Neural progenitor cell (in vitro differentiated cells): ENCODE data around the gene TBCA.

Experiments
- EZH2 ChIP-seq: fragments of 200-600 bp; sonication (generic); IDR thresholded peaks from 2 replicates; pipeline ENCODE4 v1.6.1; 2017; ENCODE audit warnings: antibody characterized with exemption, mild to moderate bottlenecking, moderate library complexity
- EZH2phosphoT487 ChIP-seq: fragments of 200-600 bp; sonication (generic); IDR thresholded peaks from 2 replicates; pipeline ENCODE4 v1.6.1; 2017; ENCODE audit warnings: antibody characterized with exemption
- TF ChIP-seq, protein P1 (sequence below): fragments of 200-600 bp; sonication (generic); IDR thresholded peaks from 2 replicates; pipeline ENCODE4 v1.5.1; 2017; ENCODE audit warnings: antibody characterized with exemption, mild to moderate bottlenecking

DNA sequence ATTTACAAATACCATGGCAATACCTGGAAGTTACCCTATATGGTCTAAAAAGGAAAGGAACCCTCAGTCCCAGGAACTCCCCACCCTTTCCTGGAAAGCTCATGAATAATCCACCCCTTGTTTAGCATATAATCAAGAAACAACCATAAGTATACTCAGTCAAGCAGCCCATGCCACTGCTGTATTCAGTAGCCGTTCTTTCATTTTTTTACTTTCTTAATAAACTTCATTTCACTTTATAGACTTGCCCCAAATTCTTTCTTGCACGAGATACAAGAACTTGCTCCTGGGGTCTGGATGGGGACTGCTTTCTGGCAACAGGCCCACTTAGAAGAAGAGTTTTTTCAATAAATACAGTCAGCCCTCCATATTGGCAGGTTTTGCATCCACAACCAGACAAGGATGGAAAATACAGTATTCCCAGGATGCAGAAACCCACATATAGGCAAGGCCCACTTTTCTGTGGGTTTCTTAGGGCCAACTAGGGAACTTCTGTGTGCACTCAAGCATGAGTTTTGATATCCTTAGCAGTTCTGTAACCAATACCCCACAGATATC lies 2.8 kb upstream of the TBCA start:
- TF ChIP-seq, protein P1, sequence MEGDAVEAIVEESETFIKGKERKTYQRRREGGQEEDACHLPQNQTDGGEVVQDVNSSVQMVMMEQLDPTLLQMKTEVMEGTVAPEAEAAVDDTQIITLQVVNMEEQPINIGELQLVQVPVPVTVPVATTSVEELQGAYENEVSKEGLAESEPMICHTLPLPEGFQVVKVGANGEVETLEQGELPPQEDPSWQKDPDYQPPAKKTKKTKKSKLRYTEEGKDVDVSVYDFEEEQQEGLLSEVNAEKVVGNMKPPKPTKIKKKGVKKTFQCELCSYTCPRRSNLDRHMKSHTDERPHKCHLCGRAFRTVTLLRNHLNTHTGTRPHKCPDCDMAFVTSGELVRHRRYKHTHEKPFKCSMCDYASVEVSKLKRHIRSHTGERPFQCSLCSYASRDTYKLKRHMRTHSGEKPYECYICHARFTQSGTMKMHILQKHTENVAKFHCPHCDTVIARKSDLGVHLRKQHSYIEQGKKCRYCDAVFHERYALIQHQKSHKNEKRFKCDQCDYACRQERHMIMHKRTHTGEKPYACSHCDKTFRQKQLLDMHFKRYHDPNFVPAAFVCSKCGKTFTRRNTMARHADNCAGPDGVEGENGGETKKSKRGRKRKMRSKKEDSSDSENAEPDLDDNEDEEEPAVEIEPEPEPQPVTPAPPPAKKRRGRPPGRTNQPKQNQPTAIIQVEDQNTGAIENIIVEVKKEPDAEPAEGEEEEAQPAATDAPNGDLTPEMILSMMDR = no peak
- no peak for TF ChIP-seq EZH2phosphoT487
- no peak for TF ChIP-seq EZH2
